WTC11 (cell line): Measurements from ENCODE around the gene MYH10.

Experiments used
- CREB1 ChIP-seq: sonication (generic); formaldehyde crosslinking; IDR thresholded peaks from 2 replicates; pipeline ENCODE4 v1.8.0; 2023; ENCODE audit warnings: mild to moderate bottlenecking, missing genetic modification reagents
- ELF4 ChIP-seq: sonication (generic); formaldehyde crosslinking; IDR thresholded peaks from 2 replicates; pipeline ENCODE4 v1.8.1; 2022; ENCODE audit warnings: low read depth, mild to moderate bottlenecking, moderate library complexity, missing genetic modification reagents
- GABPB1 ChIP-seq: sonication (generic); formaldehyde crosslinking; IDR thresholded peaks from 2 replicates; pipeline ENCODE4 v1.8.1; 2023; ENCODE audit warnings: mild to moderate bottlenecking, missing genetic modification reagents
- IRF2 ChIP-seq: sonication (generic); formaldehyde crosslinking; IDR thresholded peaks from 2 replicates; pipeline ENCODE4 v1.8.0; 2022; ENCODE audit warnings: low read depth, missing genetic modification reagents, borderline replicate concordance
- NR2C2 ChIP-seq: sonication (generic); formaldehyde crosslinking; IDR thresholded peaks from 2 replicates; pipeline ENCODE4 v1.8.0; 2022; ENCODE audit warnings: mild to moderate bottlenecking, missing genetic modification reagents
- NR3C1 ChIP-seq: sonication (generic); formaldehyde crosslinking; conservative IDR thresholded peaks from 2 replicates; pipeline ENCODE4 v1.8.1; 2023; ENCODE audit warnings: low read depth, mild to moderate bottlenecking, missing genetic modification reagents
- SMAD3 ChIP-seq: sonication (generic); formaldehyde crosslinking; IDR thresholded peaks from 2 replicates; pipeline ENCODE4 v1.8.0; 2022; ENCODE audit warnings: missing genetic modification reagents, mild to moderate bottlenecking, borderline replicate concordance
- SMAD4 ChIP-seq: sonication (generic); formaldehyde crosslinking; IDR thresholded peaks from 2 replicates; pipeline ENCODE4 v1.8.0; 2022; ENCODE audit warnings: mild to moderate bottlenecking, missing genetic modification reagents
- TF ChIP-seq, protein P1 (sequence below): fragments of 200-600 bp; IDR thresholded peaks from 2 replicates; pipeline ENCODE4 v1.8.0; 2022; ENCODE audit warnings: antibody characterized with exemption
- TF ChIP-seq, protein P2 (sequence below): sonication (generic); formaldehyde crosslinking; IDR thresholded peaks from 2 replicates; pipeline ENCODE4 v1.8.0; 2022; ENCODE audit warnings: mild to moderate bottlenecking, missing genetic modification reagents
- TF ChIP-seq, protein P3 (sequence below): sonication (generic); formaldehyde crosslinking; IDR thresholded peaks from 2 replicates; pipeline ENCODE4 v1.8.0; 2022; ENCODE audit warnings: mild to moderate bottlenecking, missing genetic modification reagents
- TF ChIP-seq, protein P4 (sequence below): sonication (generic); formaldehyde crosslinking; IDR thresholded peaks from 2 replicates; pipeline ENCODE4 v1.8.1; 2023; ENCODE audit warnings: mild to moderate bottlenecking, missing genetic modification reagents, moderate library complexity

DNA sequence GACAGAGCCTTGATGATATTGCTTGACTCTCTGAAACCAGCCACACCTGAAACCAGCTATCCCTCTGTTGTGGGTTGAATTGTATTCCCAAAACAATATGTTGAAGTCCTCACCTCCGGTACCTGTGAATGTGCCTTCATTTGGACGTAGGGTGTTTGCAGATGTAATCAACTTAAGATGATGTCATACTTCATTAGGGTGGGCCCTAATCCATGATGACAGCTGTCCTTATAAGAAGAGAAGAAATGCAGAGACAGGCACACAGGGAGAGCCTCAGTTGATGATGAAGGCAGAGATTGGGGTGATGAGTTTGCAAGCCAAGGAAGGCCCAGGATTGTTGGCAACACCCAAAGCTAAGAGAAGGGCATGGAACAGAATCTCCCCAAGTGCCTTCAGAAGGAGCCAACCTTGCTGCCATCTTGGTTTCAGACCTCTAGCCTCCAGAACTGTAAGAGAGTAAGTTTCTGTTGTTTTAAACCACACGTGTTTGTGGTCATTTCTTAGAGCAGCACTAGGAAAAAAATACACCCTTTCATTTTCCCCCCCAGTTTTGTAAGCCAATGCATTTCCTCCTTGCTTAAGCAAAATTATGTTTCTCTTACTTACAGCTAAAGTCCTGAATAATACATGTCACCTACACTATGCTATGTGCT lies 29.4 kb upstream of the MYH10 start:
- TF ChIP-seq, protein P1, sequence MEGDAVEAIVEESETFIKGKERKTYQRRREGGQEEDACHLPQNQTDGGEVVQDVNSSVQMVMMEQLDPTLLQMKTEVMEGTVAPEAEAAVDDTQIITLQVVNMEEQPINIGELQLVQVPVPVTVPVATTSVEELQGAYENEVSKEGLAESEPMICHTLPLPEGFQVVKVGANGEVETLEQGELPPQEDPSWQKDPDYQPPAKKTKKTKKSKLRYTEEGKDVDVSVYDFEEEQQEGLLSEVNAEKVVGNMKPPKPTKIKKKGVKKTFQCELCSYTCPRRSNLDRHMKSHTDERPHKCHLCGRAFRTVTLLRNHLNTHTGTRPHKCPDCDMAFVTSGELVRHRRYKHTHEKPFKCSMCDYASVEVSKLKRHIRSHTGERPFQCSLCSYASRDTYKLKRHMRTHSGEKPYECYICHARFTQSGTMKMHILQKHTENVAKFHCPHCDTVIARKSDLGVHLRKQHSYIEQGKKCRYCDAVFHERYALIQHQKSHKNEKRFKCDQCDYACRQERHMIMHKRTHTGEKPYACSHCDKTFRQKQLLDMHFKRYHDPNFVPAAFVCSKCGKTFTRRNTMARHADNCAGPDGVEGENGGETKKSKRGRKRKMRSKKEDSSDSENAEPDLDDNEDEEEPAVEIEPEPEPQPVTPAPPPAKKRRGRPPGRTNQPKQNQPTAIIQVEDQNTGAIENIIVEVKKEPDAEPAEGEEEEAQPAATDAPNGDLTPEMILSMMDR, result no peak
- TF ChIP-seq, protein P2, sequence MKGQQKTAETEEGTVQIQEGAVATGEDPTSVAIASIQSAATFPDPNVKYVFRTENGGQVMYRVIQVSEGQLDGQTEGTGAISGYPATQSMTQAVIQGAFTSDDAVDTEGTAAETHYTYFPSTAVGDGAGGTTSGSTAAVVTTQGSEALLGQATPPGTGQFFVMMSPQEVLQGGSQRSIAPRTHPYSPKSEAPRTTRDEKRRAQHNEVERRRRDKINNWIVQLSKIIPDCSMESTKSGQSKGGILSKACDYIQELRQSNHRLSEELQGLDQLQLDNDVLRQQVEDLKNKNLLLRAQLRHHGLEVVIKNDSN, result no peak
- TF ChIP-seq, protein P3, sequence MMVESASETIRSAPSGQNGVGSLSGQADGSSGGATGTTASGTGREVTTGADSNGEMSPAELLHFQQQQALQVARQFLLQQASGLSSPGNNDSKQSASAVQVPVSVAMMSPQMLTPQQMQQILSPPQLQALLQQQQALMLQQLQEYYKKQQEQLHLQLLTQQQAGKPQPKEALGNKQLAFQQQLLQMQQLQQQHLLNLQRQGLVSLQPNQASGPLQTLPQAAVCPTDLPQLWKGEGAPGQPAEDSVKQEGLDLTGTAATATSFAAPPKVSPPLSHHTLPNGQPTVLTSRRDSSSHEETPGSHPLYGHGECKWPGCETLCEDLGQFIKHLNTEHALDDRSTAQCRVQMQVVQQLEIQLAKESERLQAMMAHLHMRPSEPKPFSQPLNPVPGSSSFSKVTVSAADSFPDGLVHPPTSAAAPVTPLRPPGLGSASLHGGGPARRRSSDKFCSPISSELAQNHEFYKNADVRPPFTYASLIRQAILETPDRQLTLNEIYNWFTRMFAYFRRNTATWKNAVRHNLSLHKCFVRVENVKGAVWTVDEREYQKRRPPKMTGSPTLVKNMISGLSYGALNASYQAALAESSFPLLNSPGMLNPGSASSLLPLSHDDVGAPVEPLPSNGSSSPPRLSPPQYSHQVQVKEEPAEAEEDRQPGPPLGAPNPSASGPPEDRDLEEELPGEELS (CRISPR knock-in tag), result no peak
- TF ChIP-seq SMAD4 (CRISPR knock-in tag) (no peak), ELF4 (CRISPR knock-in tag) (no peak), IRF2 (no peak), NR2C2 (CRISPR knock-in tag) (no peak), SMAD3 (no peak), GABPB1 (CRISPR knock-in tag) (no peak), NR3C1 (CRISPR knock-in tag) (no peak), CREB1 (CRISPR knock-in tag) (no peak)
- TF ChIP-seq, protein P4, sequence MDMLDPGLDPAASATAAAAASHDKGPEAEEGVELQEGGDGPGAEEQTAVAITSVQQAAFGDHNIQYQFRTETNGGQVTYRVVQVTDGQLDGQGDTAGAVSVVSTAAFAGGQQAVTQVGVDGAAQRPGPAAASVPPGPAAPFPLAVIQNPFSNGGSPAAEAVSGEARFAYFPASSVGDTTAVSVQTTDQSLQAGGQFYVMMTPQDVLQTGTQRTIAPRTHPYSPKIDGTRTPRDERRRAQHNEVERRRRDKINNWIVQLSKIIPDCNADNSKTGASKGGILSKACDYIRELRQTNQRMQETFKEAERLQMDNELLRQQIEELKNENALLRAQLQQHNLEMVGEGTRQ (CRISPR knock-in tag), result no peak
